MCF 10A (cell line): ENCODE data around the gene DIP2C. TPM values are rescaled to one million over a fixed set of nuclear protein-coding genes. Genes with fewer than 3 reads are reported as not detected.
"Not testable (repeated sequence)": the region's sequence is repeated elsewhere in the genome, so short reads cannot be mapped to it uniquely, and the experiment has no call there.

Experiments
- BruUV-seq: library from RNA; stranded (reverse); fragments of 400-500 nt; replicated peaks from 2 replicates; lab custom pipeline; 2021; lab: Mats Ljungman, UMichigan
- CTCF ChIA-PET: fragments of 300-600 bp; sonication (Branson Sonifier 250); formaldehyde crosslinking; extraction: SDS; loops from one replicate; lab custom pipeline; 2021; ENCODE audit warnings: antibody characterized with exemption, inconsistent platforms; lab: Yijun Ruan, JAX
- POLR2A ChIA-PET: fragments of 300-600, 350-650 bp; sonication (Branson Sonifier 250); formaldehyde crosslinking; extraction: SDS; loops from one replicate; lab custom pipeline; 2020; ENCODE audit warnings: antibody characterized with exemption, inconsistent platforms; lab: Yijun Ruan, JAX
- DNase-seq: peaks from one replicate; pipeline ENCODE4 v3.0.0-alpha.2; 2018; ENCODE audit not compliant: unreplicated experiment
- H3K27ac Mint-ChIP-seq: one replicate; pipeline ENCODE4 v1.8.0; 2022; ENCODE audit warnings: mild to moderate bottlenecking, low read depth, mixed read lengths; ENCODE audit not compliant: unreplicated experiment
- H3K27me3 Mint-ChIP-seq: one replicate; pipeline ENCODE4 v1.8.0; 2022; ENCODE audit warnings: mixed read lengths; ENCODE audit not compliant: insufficient read depth, unreplicated experiment
- H3K36me3 Mint-ChIP-seq: one replicate; pipeline ENCODE4 v1.8.0; 2022; ENCODE audit warnings: mild to moderate bottlenecking, moderate library complexity, mixed read lengths; ENCODE audit not compliant: insufficient read depth, unreplicated experiment
- H3K4me1 Mint-ChIP-seq: one replicate; pipeline ENCODE4 v1.8.0; 2022; ENCODE audit warnings: mixed read lengths; ENCODE audit not compliant: insufficient read depth, unreplicated experiment
- H3K4me3 Mint-ChIP-seq: one replicate; pipeline ENCODE4 v1.8.0; 2022; ENCODE audit warnings: mild to moderate bottlenecking, moderate library complexity, mixed read lengths; ENCODE audit not compliant: unreplicated experiment
- H3K9me3 Mint-ChIP-seq: one replicate; pipeline ENCODE4 v1.8.0; 2022; ENCODE audit warnings: mixed read lengths; ENCODE audit not compliant: unreplicated experiment
- intact Hi-C: fragments of 100-400 bp; cut with micrococcal nuclease; formaldehyde crosslinking; loops from 2 replicates; pipeline ENCODE4 v1.14.1; 2022
- total RNA-seq: library from RNA; stranded (reverse); gene quantifications from 2 replicates; pipeline ENCODE4 v1.2.3, GENCODE V29; 2022
- TF ChIP-seq, protein P1 (sequence below): fragments of 200-600 bp; IDR thresholded peaks from one replicate; pipeline ENCODE4 v1.8.0; 2022; ENCODE audit warnings: antibody characterized with exemption, mild to moderate bottlenecking; ENCODE audit not compliant: unreplicated experiment

Gene DIP2C
- total RNA-seq, 1 experiment from 2014 or later, result 0.37 TPM

DNA sequence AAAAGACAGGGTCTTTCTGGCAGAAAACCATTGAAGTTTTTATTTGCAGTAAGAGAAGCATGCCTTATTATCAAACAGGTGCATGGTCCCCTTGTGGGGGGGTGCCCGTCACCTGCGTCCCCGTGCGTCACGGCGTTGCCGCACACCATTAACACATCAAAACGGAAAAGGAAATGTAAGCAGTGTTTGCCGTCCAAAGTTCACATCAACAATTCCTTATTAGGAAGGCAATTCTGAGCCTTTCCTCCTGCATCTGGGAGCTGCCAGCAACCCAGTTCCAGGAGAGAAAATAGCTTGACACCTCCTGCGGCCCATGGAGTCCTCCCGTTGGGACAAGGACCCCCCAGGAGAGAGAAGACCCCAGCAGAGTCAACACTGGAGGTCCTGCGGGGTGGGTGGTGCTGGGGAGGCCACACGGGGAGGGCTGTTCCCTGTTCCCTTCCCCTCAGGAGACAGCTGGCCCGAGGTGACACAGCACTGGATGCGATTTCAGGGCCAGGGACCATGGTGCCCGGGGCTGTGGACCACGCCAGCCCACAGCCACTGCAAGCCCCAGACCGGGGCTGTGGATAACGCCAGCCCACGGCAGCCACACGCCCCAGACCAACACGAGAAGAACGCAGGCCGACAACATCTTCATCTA is 39.5 kb downstream of the DIP2C start:
- Mint-ChIP-seq H3K4me3 (no peak overlapping the region), H3K4me1 (no peaks in the 10 kb centered on the region), H3K27ac (no peak overlapping the region), H3K36me3 (no peaks in the 10 kb centered on the region), H3K9me3 (peaks cover 2% of the 10 kb centered on the region), H3K27me3 (no peaks in the 10 kb centered on the region)
- POLR2A ChIA-PET, result no interaction called here
- TF ChIP-seq, protein P1, sequence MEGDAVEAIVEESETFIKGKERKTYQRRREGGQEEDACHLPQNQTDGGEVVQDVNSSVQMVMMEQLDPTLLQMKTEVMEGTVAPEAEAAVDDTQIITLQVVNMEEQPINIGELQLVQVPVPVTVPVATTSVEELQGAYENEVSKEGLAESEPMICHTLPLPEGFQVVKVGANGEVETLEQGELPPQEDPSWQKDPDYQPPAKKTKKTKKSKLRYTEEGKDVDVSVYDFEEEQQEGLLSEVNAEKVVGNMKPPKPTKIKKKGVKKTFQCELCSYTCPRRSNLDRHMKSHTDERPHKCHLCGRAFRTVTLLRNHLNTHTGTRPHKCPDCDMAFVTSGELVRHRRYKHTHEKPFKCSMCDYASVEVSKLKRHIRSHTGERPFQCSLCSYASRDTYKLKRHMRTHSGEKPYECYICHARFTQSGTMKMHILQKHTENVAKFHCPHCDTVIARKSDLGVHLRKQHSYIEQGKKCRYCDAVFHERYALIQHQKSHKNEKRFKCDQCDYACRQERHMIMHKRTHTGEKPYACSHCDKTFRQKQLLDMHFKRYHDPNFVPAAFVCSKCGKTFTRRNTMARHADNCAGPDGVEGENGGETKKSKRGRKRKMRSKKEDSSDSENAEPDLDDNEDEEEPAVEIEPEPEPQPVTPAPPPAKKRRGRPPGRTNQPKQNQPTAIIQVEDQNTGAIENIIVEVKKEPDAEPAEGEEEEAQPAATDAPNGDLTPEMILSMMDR, result no peak
- BruUV-seq, result no TSS peak
- CTCF ChIA-PET, result no interaction called here
- intact Hi-C loops, result no loop called here
- no peak for DNase-seq

- TF ChIP-seq, protein P1, result no peak
- no TSS peak for BruUV-seq
- Mint-ChIP-seq H3K4me1 (no peaks in the 10 kb centered on the region), H3K9me3 (peaks cover 7% of the 10 kb centered on the region), H3K27ac (no peak overlapping the region), H3K4me3 (no peak overlapping the region), H3K27me3 (no peaks in the 10 kb centered on the region), H3K36me3 (no peaks in the 10 kb centered on the region)
- intact Hi-C loops, result no loop called here
- ChIA-PET CTCF (no interaction called here), POLR2A (no interaction called here)
- DNase-seq, result no peak
These were observed 40.0 kb downstream of the DIP2C start for GRCh38 chr10:649445-649797.

DNA sequence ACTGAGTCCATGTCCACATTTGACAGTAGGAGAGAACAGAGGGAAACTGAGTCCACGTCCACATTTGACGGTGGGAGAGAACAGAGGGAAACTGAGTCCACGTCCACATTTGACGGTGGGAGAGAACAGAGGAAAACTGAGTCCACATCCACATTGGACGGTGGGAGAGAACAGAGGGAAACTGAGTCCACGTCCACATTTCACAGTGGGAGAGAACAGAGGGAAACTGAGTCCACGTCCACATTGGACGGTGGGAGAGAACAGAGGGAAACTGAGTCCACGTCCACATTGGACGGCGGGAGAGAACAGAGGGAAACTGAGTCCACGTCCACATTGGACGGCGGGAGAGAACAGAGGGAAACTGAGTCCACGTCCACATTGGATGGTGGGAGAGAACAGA is 42.4 kb downstream of the DIP2C start:
- POLR2A ChIA-PET, DNase-seq, H3K27ac Mint-ChIP-seq, intact Hi-C loops, H3K27me3 Mint-ChIP-seq, H3K4me3 Mint-ChIP-seq, H3K36me3 Mint-ChIP-seq, H3K4me1 Mint-ChIP-seq, CTCF ChIA-PET, BruUV-seq: not testable (repeated sequence)
- H3K9me3 Mint-ChIP-seq, result peaks cover 13% of the 10 kb centered on the region

DNA sequence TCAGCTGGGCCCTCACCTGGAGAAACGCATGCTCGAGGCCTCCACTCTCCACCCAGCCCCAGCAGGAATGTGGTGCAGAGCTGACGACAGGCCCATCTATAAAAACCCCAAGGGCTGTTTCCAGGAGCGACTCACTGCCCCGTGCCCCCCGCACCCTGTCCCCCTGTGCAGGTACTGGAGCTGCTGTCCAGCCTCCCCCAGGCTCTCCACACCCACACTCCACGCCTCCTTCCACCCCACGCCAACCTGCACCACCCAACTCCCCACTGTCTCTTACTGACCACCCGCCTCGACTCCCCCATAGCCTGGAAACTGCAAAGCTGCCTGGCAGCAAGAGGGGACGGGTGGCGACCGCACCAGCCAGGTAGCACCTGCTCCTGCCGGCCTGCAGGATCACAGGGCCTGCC is 43.3 kb downstream of the DIP2C start:
- BruUV-seq, result no TSS peak
- CTCF ChIA-PET, result no interaction called here
- Mint-ChIP-seq H3K4me1 (no peaks in the 10 kb centered on the region), H3K27ac (no peak overlapping the region), H3K36me3 (no peaks in the 10 kb centered on the region), H3K27me3 (no peaks in the 10 kb centered on the region), H3K4me3 (no peak overlapping the region), H3K9me3 (peaks cover 13% of the 10 kb centered on the region)
- TF ChIP-seq, protein P1, result no peak
- POLR2A ChIA-PET, result no interaction called here
- DNase-seq, result no peak
- intact Hi-C loops, result no loop called here

- TF ChIP-seq, protein P1, result no peak
- no peak overlapping the region for H3K4me3 Mint-ChIP-seq
- H3K9me3 Mint-ChIP-seq, result peaks cover 13% of the 10 kb centered on the region
- no peak overlapping the region for H3K27ac Mint-ChIP-seq
- BruUV-seq, result no TSS peak
- H3K27me3 Mint-ChIP-seq, result no peaks in the 10 kb centered on the region
- no peaks in the 10 kb centered on the region for H3K36me3 Mint-ChIP-seq
- POLR2A ChIA-PET, result no interaction called here
- no peak for DNase-seq
- CTCF ChIA-PET, result no interaction called here
- intact Hi-C loops, result no loop called here
- H3K4me1 Mint-ChIP-seq, result no peaks in the 10 kb centered on the region
These were observed 44.5 kb downstream of the DIP2C start for GRCh38 chr10:644943-645334.
